Activated gamma-delta T cell (primary cell): ENCODE measurements around the gene DAO.
"Not testable (repeated sequence)": the region's sequence is repeated elsewhere in the genome, so short reads cannot be mapped to it uniquely, and the experiment has no call there.

Experiments used
- DNase-seq: peaks from one replicate; lab custom pipeline; 2025; lab: John Stamatoyannopoulos, UW

DAO gene

GRCh38 chr12:108849660-108850059, 30.2 kb upstream of the DAO start:
- no peak for DNase-seq

GRCh38 chr12:108850854-108851573, 28.9 kb upstream of the DAO start:
- DNase-seq = no peak

GRCh38 chr12:108852674-108853309, 27.1 kb upstream of the DAO start:
- DNase-seq = no peak

GRCh38 chr12:108853426-108853825, 26.5 kb upstream of the DAO start:
- DNase-seq = no peak

- no peak for DNase-seq
Measured at GRCh38 chr12:108853981-108854446, 25.9 kb upstream of the DAO start.

- DNase-seq = no peak
Measured at GRCh38 chr12:108854451-108855283, 25.2 kb upstream of the DAO start.

- DNase-seq = no peak
Measured at GRCh38 chr12:108855284-108856169, 24.4 kb upstream of the DAO start.

GRCh38 chr12:108856170-108856427, 23.8 kb upstream of the DAO start:
- DNase-seq = no peak

- DNase-seq = peak; percentile 56
Measured at GRCh38 chr12:108856428-108857157, 23.3 kb upstream of the DAO start.

GRCh38 chr12:108857158-108857407, 22.8 kb upstream of the DAO start:
- no peak for DNase-seq

GRCh38 chr12:108858311-108859074, 21.4 kb upstream of the DAO start:
- no peak for DNase-seq

GRCh38 chr12:108859141-108859922, 20.6 kb upstream of the DAO start:
- not testable (repeated sequence) for DNase-seq

GRCh38 chr12:108859923-108860291, 20.0 kb upstream of the DAO start:
- DNase-seq = no peak

GRCh38 chr12:108860443-108860842, 19.4 kb upstream of the DAO start:
- DNase-seq = no peak

- no peak for DNase-seq
Measured at GRCh38 chr12:108861878-108862587, 17.9 kb upstream of the DAO start.

- no peak for DNase-seq
Measured at GRCh38 chr12:108862588-108862959, 17.3 kb upstream of the DAO start.

- DNase-seq = no peak
Measured at GRCh38 chr12:108865169-108865568, 14.7 kb upstream of the DAO start.

- DNase-seq = not testable (repeated sequence)
Measured at GRCh38 chr12:108866083-108866482, 13.8 kb upstream of the DAO start.

- no peak for DNase-seq
Measured at GRCh38 chr12:108868781-108869180, 11.1 kb upstream of the DAO start.
